GM19240 (cell line): Measurements from ENCODE around the gene GDPD2.
"Not testable (repeated sequence)": the region's sequence is repeated elsewhere in the genome, so short reads cannot be mapped to it uniquely, and the experiment has no call there.

Experiments used
- DNase-seq: peaks from one replicate; pipeline ENCODE4 v3.0.0; 2011; ENCODE audit warnings: low spot score; ENCODE audit not compliant: insufficient read length

The GDPD2 gene

GRCh38 chrX:70422851-70423341 is at the start of gene GDPD2:
Gene GDPD2, plus strand, starts transcription at chrX:70423314. Its CDS starts 1,671 bp downstream, at chrX:70424985.
- DNase-seq: no peak

- DNase-seq: no peak
These were observed 36.9 kb upstream of the GDPD2 start for GRCh38 chrX:70386235-70386634.

GRCh38 chrX:70398899-70399298 is 24.2 kb upstream of the GDPD2 start:
- no peak for DNase-seq

- DNase-seq: not testable (repeated sequence)
These were observed 22.9 kb upstream of the GDPD2 start for GRCh38 chrX:70400181-70400580.

- DNase-seq: no peak
These were observed 20.4 kb upstream of the GDPD2 start for GRCh38 chrX:70402721-70403120.

- DNase-seq: no peak
These were observed 18.1 kb upstream of the GDPD2 start for GRCh38 chrX:70405003-70405402.

- DNase-seq: no peak
These were observed 12.2 kb upstream of the GDPD2 start for GRCh38 chrX:70410921-70411320.

GRCh38 chrX:70411475-70411874 is 11.6 kb upstream of the GDPD2 start:
- no peak for DNase-seq

GRCh38 chrX:70421618-70422017 is 1.5 kb upstream of the GDPD2 start:
- DNase-seq: no peak

GRCh38 chrX:70423936-70424675 is 992 bp downstream of the GDPD2 start:
- DNase-seq: no peak

- DNase-seq: no peak
These were observed 1.7 kb downstream of the GDPD2 start for GRCh38 chrX:70424801-70425200.

- DNase-seq: no peak
These were observed 3.5 kb downstream of the GDPD2 start for GRCh38 chrX:70426286-70427278.

GRCh38 chrX:70427365-70427764 is 4.3 kb downstream of the GDPD2 start:
- DNase-seq: no peak

GRCh38 chrX:70429759-70430158 is 6.6 kb downstream of the GDPD2 start:
- DNase-seq: no peak

- no peak for DNase-seq
These were observed 10.1 kb downstream of the GDPD2 start for GRCh38 chrX:70432936-70433847.

- DNase-seq: peak; percentile 48
These were observed 10.8 kb downstream of the GDPD2 start for GRCh38 chrX:70433848-70434351.

GRCh38 chrX:70434352-70434866 is 11.3 kb downstream of the GDPD2 start:
- peak; percentile 41 for DNase-seq

GRCh38 chrX:70434914-70435586 is 11.9 kb downstream of the GDPD2 start:
- DNase-seq: no peak

- no peak for DNase-seq
These were observed 13.2 kb downstream of the GDPD2 start for GRCh38 chrX:70436343-70436742.

GRCh38 chrX:70437011-70437410 is 13.9 kb downstream of the GDPD2 start:
- DNase-seq: no peak
